Mesendoderm (in vitro differentiated cells): ENCODE data around the gene PLXNB1.

ENCODE experiments used
- DNase-seq: peaks from one replicate; pipeline ENCODE4 v3.0.0; 2013
- H2AK5ac ChIP-seq: 2 replicates; pipeline ENCODE4 v1.6.1; 2013; ENCODE audit warnings: low read length, inconsistent platforms
- H2BK120ac ChIP-seq: 2 replicates; pipeline ENCODE4 v1.6.1; 2013; ENCODE audit warnings: low read depth, mild to moderate bottlenecking, low read length, moderate library complexity, mixed read lengths
- H2BK15ac ChIP-seq: replicated peaks from 2 replicates; pipeline ENCODE4 v1.6.1; 2013; ENCODE audit warnings: low read depth, mild to moderate bottlenecking, moderate library complexity
- H2BK5ac ChIP-seq: 2 replicates; pipeline ENCODE4 v1.6.1; 2013; ENCODE audit warnings: low read length, inconsistent platforms
- H3K18ac ChIP-seq: 2 replicates; pipeline ENCODE4 v1.6.1; 2013; ENCODE audit warnings: mild to moderate bottlenecking, low read length, mixed read lengths
- H3K23ac ChIP-seq: one replicate; pipeline ENCODE4 v1.6.1; 2013; ENCODE audit warnings: low read length
- H3K27ac ChIP-seq: 2 replicates; pipeline ENCODE4 v1.5.1; 2013; ENCODE audit warnings: low read depth, mild to moderate bottlenecking, inconsistent platforms, low read length, moderate library complexity
- H3K27me3 ChIP-seq: 2 replicates; pipeline ENCODE4 v1.6.1; 2013; ENCODE audit warnings: low read length, control low read depth, mild to moderate bottlenecking, inconsistent platforms; ENCODE audit not compliant: insufficient read depth, poor library complexity
- H3K36me3 ChIP-seq: 2 replicates; pipeline ENCODE4 v1.6.1; 2013; ENCODE audit warnings: low read length, inconsistent platforms; ENCODE audit not compliant: control insufficient read depth, insufficient read depth
- H3K4ac ChIP-seq: one replicate; pipeline ENCODE4 v1.6.1; 2013; ENCODE audit warnings: low read depth, mild to moderate bottlenecking, low read length, moderate library complexity
- H3K4me1 ChIP-seq: 2 replicates; pipeline ENCODE4 v1.6.1; 2013; ENCODE audit warnings: low read depth, low read length, inconsistent platforms; ENCODE audit not compliant: control insufficient read depth
- H3K4me2 ChIP-seq: 2 replicates; pipeline ENCODE4 v1.6.1; 2013; ENCODE audit warnings: low read length
- H3K4me3 ChIP-seq: 2 replicates; pipeline ENCODE4 v1.5.1; 2013; ENCODE audit warnings: mild to moderate bottlenecking, low read length
- H3K56ac ChIP-seq: one replicate; pipeline ENCODE4 v1.6.1; 2013; ENCODE audit warnings: low read length
- H3K79me1 ChIP-seq: 2 replicates; pipeline ENCODE4 v1.6.1; 2013; ENCODE audit warnings: low read length, inconsistent platforms
- H3K79me2 ChIP-seq: 2 replicates; pipeline ENCODE4 v1.6.1; 2013; ENCODE audit warnings: mild to moderate bottlenecking, low read length; ENCODE audit not compliant: control insufficient read depth, insufficient read depth
- H3K9ac ChIP-seq: 2 replicates; pipeline ENCODE4 v1.6.1; 2013; ENCODE audit warnings: low read length, inconsistent platforms
- H4K5ac ChIP-seq: one replicate; pipeline ENCODE4 v1.6.1; 2013; ENCODE audit warnings: low read length
- H4K8ac ChIP-seq: one replicate; pipeline ENCODE4 v1.6.1; 2013; ENCODE audit warnings: low read depth, mild to moderate bottlenecking, control low read depth, low read length, moderate library complexity
- WGBS: extraction: QIAGEN DNeasy Blood & Tissue Kit; methylation state at CpG from one replicate; pipeline ENCODE4 v1.1.7; 2013; ENCODE audit warnings: low lambda C conversion rate, missing lambda C conversion rate; ENCODE audit not compliant: insufficient coverage; ENCODE audit errors: extremely low coverage; 5-methylcytosine and 5-hydroxymethylcytosine counted together

Gene PLXNB1

DNA sequence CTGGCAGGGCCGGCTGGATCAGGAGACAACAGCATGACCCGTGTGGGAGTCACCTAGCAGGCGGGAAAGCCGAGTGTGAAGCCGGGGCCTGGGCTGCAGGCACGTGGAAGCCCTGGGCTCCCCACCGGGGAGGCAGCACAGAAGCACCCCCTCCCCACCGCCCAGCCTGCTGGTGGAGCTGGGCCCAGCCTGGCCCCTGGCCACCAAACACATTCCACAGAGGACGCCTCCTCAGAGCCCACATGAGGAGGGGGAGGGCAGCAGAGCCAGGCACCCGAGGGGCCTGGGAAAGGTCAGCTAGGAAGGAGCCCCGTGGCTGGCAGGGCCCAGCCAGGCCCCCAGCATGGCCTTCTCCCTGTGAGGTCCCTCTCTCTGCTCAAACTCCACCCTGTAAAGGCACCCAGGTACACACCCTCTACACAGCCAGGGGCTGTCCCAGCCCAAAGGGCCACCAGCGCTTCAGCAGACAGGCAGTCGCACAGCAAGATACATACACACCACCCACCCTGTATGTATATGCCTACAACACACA is 4.5 kb downstream of the PLXNB1 start:
- Histone ChIP-seq H2BK15ac (no peak overlapping the region), H3K79me1 (peaks cover 34% of the 10 kb centered on the region), H3K27ac (no peak overlapping the region), H2AK5ac (no peak overlapping the region), H3K36me3 (peaks cover 1% of the 10 kb centered on the region), H4K5ac (no peak overlapping the region), H3K18ac (no peak overlapping the region), H2BK5ac (no peak overlapping the region), H3K27me3 (no peaks in the 10 kb centered on the region), H3K4ac (no peak overlapping the region), H3K9ac (no peak overlapping the region), H3K4me3 (no peak overlapping the region), H3K4me1 (peaks cover 9% of the 10 kb centered on the region), H4K8ac (no peak overlapping the region), H3K79me2 (peaks cover 51% of the 10 kb centered on the region), H3K4me2 (no peak overlapping the region), H3K23ac (no peak overlapping the region), H2BK120ac (no peak overlapping the region), H3K56ac (no peak overlapping the region)
- no peak for DNase-seq
- WGBS = no CpG with 5 or more reads among the region's 13 CpGs

DNA sequence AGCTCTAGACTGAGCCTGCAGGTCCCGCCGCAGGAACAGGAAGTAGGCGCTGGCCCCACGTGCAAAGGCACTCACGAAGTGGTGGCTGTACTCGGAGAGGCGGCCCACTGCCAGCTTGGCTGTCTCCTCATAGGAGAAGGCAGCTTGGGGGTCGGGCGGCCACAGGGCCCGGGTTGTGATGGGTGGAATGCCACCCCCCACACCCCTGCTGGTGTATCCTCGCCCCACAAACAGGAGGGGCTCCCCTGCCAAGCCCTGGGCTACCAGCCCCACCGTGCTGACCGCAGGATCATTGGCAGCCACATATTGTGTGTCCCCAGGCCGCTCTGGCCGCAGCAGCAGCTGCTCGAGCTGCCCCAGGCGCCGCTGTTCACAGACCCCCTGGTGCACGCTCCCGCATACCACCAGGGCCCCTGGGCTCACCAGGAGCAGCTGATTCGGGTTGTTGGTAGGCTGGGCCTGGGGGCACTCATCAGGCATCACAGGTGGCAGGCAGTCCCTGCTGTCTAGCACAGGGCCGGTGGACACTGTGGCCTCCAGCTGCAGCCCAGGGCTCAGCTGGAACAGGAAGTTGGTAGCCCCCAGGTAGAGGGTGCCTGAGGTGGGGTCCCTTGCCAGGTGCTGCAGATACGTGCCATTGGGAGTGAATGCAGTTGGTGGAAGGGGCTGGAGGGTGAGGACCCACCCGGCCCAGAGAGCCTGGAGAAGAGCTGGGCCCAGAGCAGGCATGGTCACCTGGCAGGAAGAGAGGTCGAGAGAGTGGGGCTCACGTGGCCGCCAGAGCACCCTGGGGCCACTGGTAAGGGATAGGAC is 5.8 kb downstream of the PLXNB1 start:
- H3K18ac ChIP-seq = no peak overlapping the region
- H3K9ac ChIP-seq = no peak overlapping the region
- H3K79me1 ChIP-seq = peaks cover 34% of the 10 kb centered on the region
- H2AK5ac ChIP-seq = no peak overlapping the region
- peaks cover 51% of the 10 kb centered on the region for H3K79me2 ChIP-seq
- WGBS = no CpG with 5 or more reads among the region's 27 CpGs
- no peak overlapping the region for H3K23ac ChIP-seq
- H2BK15ac ChIP-seq = no peak overlapping the region
- no peak overlapping the region for H3K56ac ChIP-seq
- no peak overlapping the region for H3K4me3 ChIP-seq
- H3K36me3 ChIP-seq = peaks cover 1% of the 10 kb centered on the region
- H2BK5ac ChIP-seq = no peak overlapping the region
- no peak overlapping the region for H3K4ac ChIP-seq
- no peak for DNase-seq
- H3K4me1 ChIP-seq = peaks cover 8% of the 10 kb centered on the region
- no peak overlapping the region for H2BK120ac ChIP-seq
- H3K27me3 ChIP-seq = no peaks in the 10 kb centered on the region
- H4K5ac ChIP-seq = no peak overlapping the region
- H3K4me2 ChIP-seq = no peak overlapping the region
- no peak overlapping the region for H4K8ac ChIP-seq
- H3K27ac ChIP-seq = no peak overlapping the region

DNA sequence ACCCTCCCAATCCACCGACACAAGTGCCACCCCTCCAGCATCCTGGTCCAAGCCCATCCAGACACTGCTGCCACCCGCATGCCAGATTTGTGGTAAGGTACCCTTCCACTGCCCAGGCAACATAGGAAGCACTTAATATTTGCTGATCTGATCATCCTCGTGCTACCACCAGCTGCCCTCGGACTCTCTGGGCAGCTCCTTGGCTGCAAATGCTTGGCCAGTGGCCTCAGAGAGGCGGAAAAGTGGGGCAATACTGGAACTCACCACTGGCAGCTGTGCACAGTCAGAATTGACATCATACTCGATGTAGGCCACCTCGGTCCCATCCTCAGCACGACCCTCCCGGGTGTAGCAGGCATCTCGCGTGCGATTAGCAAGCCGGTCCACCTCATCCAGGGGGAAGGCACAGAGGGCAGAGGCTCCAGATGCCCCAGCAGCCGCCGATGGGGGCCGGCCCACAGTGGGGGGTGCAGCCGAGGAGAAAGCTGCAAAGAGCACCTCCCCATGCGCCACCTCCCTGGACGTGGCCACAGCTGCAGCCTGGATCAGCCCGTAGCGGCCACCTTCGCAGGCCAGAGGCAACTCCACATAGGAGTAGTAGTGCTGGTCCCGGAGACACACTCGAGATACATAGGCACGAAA is 6.5 kb downstream of the PLXNB1 start:
- DNase-seq = no peak
- no CpG with 5 or more reads among the region's 25 CpGs for WGBS

DNA sequence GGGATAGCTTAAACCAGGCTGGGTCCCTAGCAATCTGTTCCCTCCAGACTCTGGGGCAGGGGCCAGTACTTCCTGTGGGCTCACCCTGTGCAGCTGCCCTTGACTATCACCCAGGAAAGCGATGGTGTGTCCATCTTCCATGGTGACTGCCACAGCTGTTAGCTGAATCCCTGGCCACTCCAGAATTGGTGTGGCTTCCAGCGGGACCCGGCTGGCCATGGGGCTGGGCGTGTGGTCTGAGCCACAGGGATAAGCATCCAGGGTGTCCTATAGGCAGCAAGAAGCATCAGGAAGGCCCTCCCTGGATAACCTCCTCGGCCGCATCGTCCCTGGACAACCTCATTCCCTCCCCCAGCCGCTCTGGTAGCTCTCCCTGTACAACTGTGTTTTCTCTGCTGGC is 7.2 kb downstream of the PLXNB1 start:
- H3K56ac ChIP-seq = no peak overlapping the region

More for the DNA sequence above, 6.5 kb downstream of the PLXNB1 start:
- no peak overlapping the region for H2AK5ac ChIP-seq
- H2BK5ac ChIP-seq = no peak overlapping the region
- H2BK15ac ChIP-seq = no peak overlapping the region
- H4K8ac ChIP-seq = no peak overlapping the region
- peaks cover 33% of the 10 kb centered on the region for H3K79me1 ChIP-seq
- no peak overlapping the region for H3K4me3 ChIP-seq
- no peak overlapping the region for H3K4me2 ChIP-seq
- H3K9ac ChIP-seq = no peak overlapping the region
- H3K23ac ChIP-seq = no peak overlapping the region
- H3K79me2 ChIP-seq = peaks cover 49% of the 10 kb centered on the region
- no peak overlapping the region for H3K18ac ChIP-seq
- no peak overlapping the region for H3K56ac ChIP-seq
- no peak overlapping the region for H2BK120ac ChIP-seq
- no peaks in the 10 kb centered on the region for H3K27me3 ChIP-seq
- H4K5ac ChIP-seq = no peak overlapping the region
- H3K36me3 ChIP-seq = peaks cover 4% of the 10 kb centered on the region
- no peak overlapping the region for H3K4ac ChIP-seq
- no peak overlapping the region for H3K27ac ChIP-seq
- peaks cover 8% of the 10 kb centered on the region for H3K4me1 ChIP-seq

DNA sequence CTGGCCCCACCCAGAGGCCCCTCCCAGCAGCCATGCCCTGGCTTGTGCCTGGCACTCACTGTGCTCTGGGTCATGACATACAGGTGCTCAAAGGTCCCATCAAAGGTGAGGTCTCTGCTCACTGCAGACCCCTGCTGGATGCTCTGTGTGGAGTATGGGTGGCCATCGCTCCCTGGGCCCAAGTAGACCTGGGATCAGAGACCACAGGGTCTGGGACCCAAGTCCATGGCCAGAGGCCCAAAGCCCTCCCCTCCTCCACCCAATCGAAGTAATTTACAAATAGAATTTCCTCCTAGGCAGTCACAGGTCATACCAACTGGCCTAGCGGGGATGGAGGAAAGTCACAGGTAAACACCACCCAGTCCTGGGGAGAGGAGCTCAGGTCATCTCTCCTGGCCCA is 7.6 kb downstream of the PLXNB1 start:
- no CpG with 5 or more reads among the region's 3 CpGs for WGBS
- no peak overlapping the region for H3K9ac ChIP-seq
- no peak overlapping the region for H3K23ac ChIP-seq
- H2BK120ac ChIP-seq = no peak overlapping the region
- peaks cover 23% of the 10 kb centered on the region for H3K79me1 ChIP-seq
- no peak overlapping the region for H2BK15ac ChIP-seq
- no peak overlapping the region for H2BK5ac ChIP-seq
- peaks cover 9% of the 10 kb centered on the region for H3K36me3 ChIP-seq
- H4K5ac ChIP-seq = no peak overlapping the region
- H3K27ac ChIP-seq = no peak overlapping the region
- no peak for DNase-seq
- H3K4ac ChIP-seq = no peak overlapping the region
- H2AK5ac ChIP-seq = no peak overlapping the region
- no peak overlapping the region for H3K4me3 ChIP-seq
- H3K56ac ChIP-seq = no peak overlapping the region
- no peaks in the 10 kb centered on the region for H3K27me3 ChIP-seq
- H3K18ac ChIP-seq = no peak overlapping the region
- no peaks in the 10 kb centered on the region for H3K4me1 ChIP-seq
- H3K4me2 ChIP-seq = no peak overlapping the region
- no peak overlapping the region for H4K8ac ChIP-seq
- H3K79me2 ChIP-seq = peaks cover 38% of the 10 kb centered on the region

More for the DNA sequence above, 7.2 kb downstream of the PLXNB1 start:
- no peak for DNase-seq
- Histone ChIP-seq H2BK120ac (no peak overlapping the region), H3K27ac (no peak overlapping the region), H3K4me3 (no peak overlapping the region), H3K79me1 (peaks cover 26% of the 10 kb centered on the region), H3K4me1 (peaks cover 2% of the 10 kb centered on the region), H3K4ac (no peak overlapping the region), H3K4me2 (no peak overlapping the region), H3K27me3 (no peaks in the 10 kb centered on the region), H4K5ac (no peak overlapping the region), H2BK5ac (no peak overlapping the region), H3K79me2 (peaks cover 42% of the 10 kb centered on the region), H3K18ac (no peak overlapping the region), H2BK15ac (no peak overlapping the region), H3K36me3 (peaks cover 8% of the 10 kb centered on the region), H3K9ac (no peak overlapping the region), H2AK5ac (no peak overlapping the region), H3K23ac (no peak overlapping the region), H4K8ac (no peak overlapping the region)
- no CpG with 5 or more reads among the region's 8 CpGs for WGBS
